GM18907 (cell line): ENCODE measurements around the gene ZNRF4.
"Not testable (repeated sequence)": the region's sequence is repeated elsewhere in the genome, so short reads cannot be mapped to it uniquely, and the experiment has no call there.

Experiments
- ATAC-seq: cut with Tn5 transposase; IDR thresholded peaks from one replicate; pipeline ENCODE4 v1.9.1; 2021; ENCODE audit warnings: mild to moderate bottlenecking, moderate library complexity; ENCODE audit not compliant: unreplicated experiment

The ZNRF4 gene, protein sequence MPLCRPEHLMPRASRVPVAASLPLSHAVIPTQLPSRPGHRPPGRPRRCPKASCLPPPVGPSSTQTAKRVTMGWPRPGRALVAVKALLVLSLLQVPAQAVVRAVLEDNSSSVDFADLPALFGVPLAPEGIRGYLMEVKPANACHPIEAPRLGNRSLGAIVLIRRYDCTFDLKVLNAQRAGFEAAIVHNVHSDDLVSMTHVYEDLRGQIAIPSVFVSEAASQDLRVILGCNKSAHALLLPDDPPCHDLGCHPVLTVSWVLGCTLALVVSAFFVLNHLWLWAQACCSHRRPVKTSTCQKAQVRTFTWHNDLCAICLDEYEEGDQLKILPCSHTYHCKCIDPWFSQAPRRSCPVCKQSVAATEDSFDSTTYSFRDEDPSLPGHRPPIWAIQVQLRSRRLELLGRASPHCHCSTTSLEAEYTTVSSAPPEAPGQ

DNA sequence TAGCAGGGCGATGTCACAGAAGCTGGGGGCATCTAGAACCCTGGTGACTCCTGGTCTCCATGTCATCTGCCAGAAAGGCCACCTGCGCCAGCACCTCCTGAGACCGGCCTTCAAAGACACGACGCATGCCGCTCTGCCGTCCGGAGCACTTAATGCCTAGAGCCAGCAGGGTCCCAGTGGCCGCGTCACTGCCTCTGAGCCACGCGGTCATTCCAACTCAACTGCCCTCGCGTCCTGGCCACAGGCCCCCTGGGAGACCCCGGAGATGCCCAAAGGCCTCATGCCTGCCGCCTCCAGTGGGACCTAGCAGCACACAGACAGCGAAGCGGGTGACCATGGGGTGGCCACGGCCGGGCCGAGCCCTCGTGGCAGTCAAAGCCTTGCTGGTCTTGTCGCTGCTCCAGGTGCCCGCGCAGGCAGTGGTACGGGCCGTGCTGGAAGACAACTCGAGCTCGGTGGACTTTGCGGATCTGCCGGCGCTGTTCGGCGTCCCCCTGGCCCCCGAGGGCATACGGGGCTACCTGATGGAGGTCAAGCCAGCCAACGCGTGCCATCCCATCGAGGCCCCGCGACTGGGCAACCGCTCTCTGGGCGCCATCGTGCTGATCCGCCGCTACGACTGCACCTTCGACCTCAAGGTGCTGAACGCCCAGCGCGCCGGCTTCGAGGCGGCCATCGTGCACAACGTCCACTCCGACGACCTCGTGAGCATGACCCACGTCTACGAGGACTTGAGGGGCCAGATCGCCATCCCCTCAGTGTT is at the start of gene ZNRF4:
Gene ZNRF4, plus strand, starts transcription at position 51 of the 763 bp plus-strand sequence. Its CDS starts 75 bp downstream, at position 126.
- ATAC-seq = no peak

DNA sequence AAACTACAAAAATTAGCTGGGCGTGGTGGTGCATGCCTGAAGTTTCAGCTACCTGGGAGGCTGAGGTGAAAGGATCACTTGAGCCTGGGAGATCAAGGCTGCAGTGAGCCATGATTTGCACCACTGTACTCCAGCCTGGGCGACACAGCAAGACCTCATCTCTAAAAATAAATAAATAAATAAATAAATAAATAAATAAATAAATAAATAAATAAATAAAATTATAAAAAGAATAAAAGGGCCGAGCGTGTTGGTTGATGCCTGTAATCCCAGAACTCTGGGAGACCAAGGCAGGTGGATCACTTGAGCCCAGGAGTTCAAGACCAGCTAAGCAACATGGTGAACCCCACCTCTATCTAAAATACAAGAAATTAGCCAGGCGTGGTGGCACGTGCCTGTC is 49.0 kb upstream of the ZNRF4 start:
- ATAC-seq = not testable (repeated sequence)

DNA sequence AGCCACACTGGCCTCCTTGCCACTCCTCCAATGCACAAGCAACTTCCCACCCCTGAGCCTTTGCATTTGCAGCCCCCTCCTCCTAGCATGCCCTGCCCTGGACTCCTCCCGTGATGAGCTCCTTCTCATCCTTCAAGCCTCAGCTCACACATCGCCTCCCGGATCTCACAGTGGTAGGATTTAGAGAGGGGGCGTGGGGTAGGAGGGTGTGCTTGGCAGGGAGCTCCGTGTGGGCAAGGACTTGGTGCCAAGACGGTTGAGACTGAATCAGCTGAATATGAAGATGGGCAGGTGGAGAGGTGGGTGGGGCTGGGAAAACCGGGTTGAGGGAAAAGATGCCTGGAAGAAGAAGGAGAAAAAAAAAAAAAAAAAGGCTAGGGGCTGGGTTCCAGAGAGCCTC is 48.4 kb upstream of the ZNRF4 start:
- no peak for ATAC-seq

DNA sequence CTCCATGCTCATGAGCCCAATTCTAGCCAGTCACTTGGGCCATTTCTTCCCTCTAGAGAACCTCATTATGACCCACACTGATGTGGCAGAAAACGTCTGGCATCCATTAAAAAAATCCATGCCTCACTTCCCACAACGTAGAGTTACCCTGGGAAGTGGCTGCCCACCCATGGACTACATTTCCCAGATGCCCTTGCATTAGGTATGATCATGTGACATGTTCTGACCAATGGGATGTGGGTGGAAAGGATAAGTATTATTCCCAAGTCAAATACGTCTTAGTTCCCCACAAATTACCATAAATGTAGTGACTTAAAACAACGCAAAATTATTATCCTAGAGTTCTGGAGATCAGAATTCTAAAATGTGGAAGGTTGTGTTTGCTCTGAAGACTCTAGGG is 47.9 kb upstream of the ZNRF4 start:
- no peak for ATAC-seq

DNA sequence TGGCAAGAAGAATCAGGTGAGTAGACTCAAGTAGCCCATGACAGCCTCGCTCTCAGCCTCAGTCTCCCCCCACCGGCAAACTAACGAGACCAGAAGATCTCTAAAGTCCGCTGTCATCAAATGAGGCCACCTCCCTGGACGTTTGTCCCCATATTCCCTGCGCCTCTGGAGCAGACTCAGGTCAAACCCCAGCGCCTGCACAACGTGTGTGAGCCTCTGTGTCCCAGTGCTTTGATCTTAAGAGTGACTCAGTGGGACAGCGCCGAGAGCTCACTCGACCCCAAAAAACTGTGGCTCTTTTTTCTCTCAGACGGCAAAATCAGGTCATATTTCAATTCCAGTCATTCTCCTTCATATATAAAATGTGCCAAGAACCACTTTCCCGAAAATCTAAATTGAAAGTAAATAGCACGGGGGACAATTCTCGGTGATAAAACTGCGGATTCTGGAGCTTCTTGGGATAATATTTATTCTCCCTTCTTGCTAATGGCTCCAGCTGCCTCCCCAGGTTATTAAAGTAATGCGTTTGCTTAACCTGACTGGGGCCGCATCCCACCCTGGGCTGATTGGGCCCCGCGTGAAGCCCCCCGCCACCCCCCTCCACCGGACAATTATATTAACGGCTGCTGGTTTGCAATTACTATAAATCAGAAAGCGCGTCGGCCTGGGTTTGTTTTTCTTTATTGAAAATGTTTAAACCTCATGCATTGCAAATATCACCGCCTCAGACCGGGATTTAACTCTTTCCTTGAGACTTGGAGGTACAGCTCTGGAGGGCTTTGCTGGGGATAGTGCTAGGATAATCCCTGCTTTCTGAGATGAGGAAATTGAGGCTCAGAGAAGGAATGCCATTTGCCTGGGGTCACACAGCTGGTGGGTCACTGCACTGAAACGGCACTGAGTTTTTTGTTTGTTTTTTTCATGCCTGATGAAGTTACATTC is 37.5 kb upstream of the ZNRF4 start:
- no peak for ATAC-seq

DNA sequence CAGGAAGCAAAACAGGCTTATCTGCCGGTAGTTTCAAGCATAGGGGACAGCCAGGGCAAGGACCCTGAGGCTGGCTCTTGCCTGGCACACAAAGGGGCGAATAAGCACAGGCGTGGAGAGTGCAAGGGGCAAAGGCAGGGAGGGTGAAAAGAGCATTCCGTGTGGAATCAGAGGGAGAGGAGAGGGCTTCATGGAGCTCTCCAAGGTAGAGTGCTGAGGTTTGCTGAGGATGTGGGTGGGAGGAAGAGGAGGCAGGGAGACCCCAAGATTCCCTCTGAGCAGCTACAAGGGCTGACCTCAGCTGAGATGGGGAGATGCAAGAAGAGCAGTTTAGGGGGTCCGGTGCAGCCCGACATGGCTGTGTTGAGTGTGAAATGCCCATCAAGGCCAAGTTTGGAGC is 36.5 kb upstream of the ZNRF4 start:
- ATAC-seq = no peak

DNA sequence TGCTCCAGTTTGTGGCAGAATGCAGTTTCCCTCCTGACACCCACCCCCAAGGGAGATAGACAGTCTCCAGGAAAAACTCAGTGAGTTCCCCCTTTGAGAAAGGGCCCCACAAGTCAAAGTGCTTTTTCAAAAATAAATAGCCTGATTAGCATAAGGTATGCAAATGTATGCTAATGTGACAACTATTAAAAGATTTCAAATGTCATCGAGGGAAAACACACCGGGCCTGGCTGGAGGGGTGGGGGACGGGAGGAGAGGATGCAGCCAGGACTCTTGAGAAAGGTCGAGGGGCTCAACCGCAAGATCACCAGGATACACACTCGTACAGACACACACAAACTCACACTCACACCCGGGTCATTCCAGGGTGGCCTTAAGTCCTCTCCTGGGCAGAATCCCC is 34.3 kb upstream of the ZNRF4 start:
- no peak for ATAC-seq

DNA sequence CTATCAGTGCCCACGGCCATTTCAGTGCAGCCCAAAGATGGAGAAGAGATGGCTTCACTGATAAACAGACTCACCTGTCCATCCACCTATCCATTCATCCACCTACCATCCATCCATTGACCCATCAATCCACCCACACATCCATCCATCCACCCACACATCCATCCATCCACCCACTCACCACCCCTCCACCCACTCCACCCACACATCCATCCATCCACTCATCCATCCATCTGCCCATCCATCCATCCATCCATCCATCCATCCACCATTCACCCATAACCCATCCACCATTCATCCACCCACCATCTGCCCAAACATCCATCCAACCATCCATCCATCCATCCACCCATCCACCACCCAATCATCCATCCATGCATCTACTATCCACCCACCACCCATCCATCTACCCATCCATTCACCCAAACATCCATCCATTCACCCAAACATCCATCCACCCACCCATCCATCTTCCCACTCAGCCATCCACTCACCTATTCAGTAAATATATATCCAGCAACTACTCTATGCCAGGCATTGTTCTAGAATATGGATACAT is 31.6 kb upstream of the ZNRF4 start:
- ATAC-seq = no peak

DNA sequence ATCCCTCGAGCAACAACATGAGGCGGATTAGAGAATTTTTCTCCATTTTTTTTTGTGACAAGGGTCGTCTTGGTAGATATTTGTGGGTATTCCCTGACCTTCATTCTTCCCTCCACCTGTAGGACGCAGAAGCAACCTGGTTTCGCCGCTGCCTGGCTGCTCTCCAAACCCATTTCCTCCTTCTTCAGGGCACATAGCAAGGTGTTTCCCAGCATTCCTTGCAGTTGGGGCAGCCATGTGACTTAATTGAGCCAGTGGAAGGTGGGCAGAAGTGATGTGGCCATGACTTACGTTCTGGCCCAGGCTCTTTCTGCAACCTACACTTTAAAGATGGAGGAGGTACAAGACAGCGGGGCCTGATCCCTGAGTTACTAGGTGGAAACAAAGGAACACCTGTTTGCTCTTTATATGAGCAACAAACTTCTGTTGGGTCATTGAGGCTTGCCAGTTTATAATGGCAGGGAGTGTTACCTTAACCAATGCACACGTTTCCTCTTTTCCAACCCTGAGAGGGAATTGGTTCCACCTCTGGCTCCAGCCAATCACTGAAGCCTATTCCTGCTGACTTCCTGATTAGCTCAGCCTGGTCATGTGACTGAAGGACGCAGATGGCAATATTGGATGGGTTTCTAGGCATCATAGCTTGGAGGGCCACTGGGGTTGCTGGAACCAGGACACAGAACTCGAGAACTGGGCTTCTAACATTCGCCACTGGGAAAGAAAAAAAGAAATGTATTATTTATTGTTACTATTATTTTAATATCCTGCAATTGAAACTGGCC is 30.8 kb upstream of the ZNRF4 start:
- no peak for ATAC-seq

DNA sequence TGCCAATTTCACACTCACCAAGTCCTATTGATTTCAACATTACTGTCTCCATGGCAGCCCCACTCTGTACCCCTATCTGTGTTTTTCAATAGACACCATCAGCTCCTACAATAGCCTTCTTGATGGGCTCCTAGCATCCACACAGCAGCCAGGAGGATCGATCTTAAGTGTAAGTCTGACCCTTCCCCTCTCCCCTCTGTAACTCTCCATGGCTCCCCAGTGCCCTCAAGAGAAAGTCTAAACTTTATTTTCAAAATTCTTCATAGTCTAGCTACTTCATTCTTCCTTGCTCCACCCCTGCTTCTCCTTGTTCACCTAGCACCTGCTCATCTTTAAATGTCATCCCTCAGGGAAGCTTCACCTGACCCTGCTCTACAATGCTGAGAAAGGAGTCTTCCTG is 30.0 kb upstream of the ZNRF4 start:
- ATAC-seq = no peak

DNA sequence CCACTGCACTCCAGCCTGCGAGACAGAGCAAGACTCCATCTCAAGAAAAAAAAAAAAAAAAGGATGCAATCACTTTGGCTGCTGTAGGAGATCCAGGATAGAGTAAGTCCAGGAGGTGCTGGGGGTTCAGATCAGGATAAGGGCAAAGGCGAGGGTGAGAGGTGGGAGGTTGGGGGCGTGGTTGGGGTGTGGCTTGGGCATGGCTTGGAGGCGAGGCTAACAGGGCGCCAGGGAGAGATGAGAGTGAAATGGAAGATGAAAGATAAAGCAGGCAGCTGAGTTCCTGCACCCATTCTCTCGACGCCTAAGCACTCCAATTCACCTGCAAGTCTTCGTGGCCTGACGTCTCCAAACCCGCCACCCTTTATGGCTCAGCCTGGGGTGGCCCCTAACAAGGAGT is 25.0 kb upstream of the ZNRF4 start:
- ATAC-seq = no peak

DNA sequence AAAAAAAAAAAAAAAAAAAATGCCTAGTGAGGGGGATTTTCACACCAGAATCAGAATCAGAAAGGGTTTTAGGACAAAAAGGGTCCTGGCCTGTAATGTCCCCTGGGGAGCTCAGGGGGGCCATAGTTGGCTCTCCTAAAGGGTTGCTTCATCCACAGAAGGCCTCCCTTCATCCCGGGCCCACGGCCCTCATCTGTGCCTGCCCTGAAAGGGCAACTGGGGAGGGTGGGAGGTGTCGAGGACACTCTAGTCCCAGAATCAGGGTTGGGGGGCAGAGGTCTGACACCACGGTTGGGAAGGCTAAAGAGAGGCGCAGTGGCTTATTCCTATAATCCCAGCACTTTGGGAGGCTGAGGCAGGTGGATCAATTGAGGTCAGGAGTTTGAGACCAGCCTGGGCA is 22.5 kb upstream of the ZNRF4 start:
- ATAC-seq = no peak

DNA sequence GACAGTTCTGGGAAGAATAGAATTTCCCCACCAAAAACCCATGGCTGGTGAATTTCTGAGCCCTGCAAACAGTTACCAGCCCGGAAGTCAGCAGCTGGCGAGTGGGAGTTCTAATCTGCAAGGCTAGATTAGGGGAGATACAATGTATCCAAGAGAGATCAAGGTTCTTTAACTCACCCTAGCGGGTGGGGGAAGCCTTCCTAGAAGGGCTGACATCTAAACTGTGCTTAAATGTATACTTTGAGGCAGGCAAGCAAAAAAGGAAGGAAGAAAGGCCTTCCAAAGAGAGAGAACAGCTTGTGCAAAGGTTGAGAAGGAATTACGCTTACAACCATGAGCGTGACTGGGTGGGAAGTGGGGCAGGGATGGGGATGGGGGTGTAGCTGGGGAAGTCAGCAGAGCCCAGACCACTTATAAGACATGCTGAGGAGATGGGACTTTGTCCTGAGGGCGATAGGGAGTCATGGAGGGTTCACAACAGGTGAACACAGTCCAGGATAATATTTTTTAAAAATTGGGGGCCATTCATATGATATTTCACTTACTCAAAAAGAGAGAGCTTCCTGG is 20.8 kb upstream of the ZNRF4 start:
- ATAC-seq = no peak

DNA sequence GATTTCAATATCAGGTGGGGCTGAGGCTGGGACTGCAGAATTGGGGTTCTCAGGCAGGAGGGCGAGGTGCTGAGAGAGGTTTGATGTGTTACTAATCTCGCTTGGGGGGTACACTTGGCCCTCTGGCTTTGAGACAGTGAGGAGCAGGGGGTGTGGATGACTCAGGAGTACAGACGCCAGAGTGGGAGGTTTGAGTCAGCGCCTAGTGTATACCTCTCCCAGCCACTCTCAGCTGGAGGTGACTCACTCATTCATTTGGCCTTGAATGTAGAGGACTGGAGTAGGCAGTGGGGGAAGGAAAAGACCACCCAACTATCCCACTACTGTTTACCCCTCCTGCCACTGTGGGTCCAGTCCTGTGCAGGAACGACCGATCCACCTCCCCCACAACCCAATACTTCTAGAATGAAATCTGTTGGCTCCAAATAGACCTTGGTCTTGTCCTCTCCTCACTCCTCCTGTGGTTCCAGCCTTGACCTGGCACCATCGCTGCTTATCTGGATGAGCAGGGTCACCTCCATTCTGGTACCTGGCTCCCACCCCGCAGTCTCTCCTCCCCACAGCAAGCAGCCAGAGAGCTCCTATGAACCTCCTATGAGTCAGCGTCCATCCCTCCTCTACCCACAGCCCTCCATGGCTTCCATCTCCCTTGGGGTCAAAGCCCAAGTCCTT is 20.1 kb upstream of the ZNRF4 start:
- no peak for ATAC-seq

DNA sequence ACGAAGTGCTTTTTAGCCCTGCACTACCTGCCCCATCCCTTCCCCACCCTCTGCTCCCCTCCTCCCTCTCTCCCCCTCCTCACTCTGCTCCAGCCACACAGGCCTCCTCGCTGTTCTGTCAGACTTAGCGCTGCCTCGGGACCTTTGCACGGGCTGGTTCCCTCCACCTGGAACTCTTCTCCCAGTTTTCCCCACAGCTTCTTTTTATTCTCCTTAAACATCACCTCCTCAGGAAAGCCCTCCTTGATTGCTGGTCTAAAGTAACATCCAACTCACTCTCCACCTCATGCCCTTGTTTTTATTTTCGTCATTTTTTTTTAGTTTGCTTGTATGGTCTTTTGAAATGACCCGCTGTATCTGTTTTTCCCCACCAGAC is 19.6 kb upstream of the ZNRF4 start:
- no peak for ATAC-seq

DNA sequence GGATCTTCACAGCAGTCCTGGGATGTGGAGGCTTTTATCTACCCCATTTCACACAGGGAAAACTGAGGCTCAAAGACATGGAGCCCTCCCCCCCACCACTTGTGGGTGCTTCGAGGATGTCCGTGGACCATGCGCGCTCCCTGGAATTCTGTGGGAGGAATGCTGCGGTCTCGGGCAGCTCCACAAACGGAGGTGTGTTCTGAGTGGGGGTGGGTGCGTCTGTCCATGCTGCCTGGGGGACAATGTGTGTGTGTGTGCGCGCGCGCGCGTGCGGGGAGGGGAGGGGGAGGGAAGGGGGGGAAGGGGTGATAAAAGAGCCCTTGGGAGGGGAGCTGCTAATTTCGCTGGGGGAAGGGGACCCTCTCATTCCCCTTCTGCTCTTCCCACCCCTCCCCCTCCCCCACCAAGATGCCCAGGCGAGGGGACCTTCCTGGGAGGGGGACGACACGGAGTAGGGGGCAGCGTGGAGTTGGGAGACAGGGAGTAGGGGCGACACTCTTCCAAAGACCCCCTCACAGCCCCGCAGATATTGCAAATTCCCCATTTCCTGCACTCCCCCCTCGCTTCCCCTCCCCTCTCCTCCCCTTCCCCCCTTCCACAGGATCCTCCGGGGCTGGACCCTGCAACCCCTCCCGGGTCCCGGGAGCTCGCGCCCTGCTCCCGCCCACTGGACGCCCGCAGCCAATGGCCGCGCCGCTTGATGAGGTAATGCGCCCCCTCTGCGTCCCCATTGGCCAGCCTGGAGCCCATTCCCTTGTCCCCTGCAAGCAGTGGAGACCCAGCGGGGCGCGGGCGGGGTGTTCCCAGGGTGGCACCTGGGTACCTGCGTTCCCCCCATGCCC is 18.9 kb upstream of the ZNRF4 start:
- no peak for ATAC-seq

DNA sequence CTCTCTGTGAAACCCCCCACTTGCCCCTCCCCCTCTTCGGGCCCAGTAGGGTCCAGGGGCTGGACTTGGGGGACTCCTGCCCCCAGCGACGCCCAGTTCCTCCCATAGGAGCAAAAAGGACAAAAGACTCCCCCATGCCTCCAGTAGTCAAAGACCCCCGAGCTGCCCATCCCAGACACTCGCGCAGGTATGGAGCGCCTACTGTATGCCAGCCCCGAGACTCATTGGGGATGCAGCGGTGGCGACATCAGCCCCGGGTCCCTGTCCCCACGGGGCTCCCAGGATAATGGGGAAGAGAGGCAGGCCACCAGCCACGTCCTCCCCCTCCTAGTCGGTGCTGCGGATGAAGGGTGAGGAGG is 18.3 kb upstream of the ZNRF4 start:
- no peak for ATAC-seq

DNA sequence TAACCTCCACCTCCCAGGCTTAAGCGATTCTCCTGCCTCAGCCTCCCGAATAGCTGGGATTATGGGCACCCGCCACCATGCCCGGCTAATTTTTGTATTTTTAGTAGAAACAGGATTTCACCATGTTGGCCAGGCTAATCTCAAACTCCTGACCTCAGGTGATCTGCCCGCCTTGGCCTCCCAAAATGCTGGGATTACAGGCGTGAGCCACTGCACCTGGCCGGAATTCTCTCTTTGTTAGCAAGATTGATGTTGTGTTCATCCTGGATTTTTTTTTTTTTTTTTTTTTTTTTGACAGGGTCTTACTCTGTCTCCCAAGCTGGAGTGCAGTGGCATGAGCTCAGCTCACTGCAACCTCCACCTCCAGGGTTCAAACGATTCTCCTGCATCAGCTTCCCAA is 16.5 kb upstream of the ZNRF4 start:
- ATAC-seq = not testable (repeated sequence)
